ENCODE measurements around the gene PDE8A. TPM values are rescaled to one million over a fixed set of nuclear protein-coding genes. Genes with fewer than 3 reads are reported as not detected.

PDE8A gene
- total and polyA plus RNA-seq, 2 of the 4 experiments (the other 2 are of a cell fraction): 32.4 to 35.9 TPM

GRCh38 chr15:85063088-85063487 is 81.4 kb downstream of the PDE8A start:
- Histone ChIP-seq H3K23ac (ENCODE audit: low read depth, low read length) (no peak overlapping the region), H3K56ac (ENCODE audit: extremely low read depth, insufficient read depth, low read length) (no peak overlapping the region), H3K14ac (replicated peaks; ENCODE audit: low read depth, low read length) (0 out of 2 replicates have a peak overlapping the region, but pooled peaks have one; percentile 7), H3K18ac (ENCODE audit: low read depth, low read length) (peak overlapping the region; percentile 26; the same call in 1 of the 2 replicates), H3K4me2 (ENCODE audit: low read depth, low read length) (peak overlapping the region; percentile 17), H3K9ac (ENCODE audit: low read depth, low read length) (no peak overlapping the region), H3K9me1 (ENCODE audit: insufficient read depth, low read length) (peaks cover 6% of the 10 kb centered on the region; the same call in 1 of the 2 replicates), H3K36me3 (ENCODE audit: control insufficient read depth, insufficient read depth, low read length) (peaks cover 3% of the 10 kb centered on the region), H2BK5ac (ENCODE audit: low read depth, low read length, poor library complexity, severe bottlenecking) (peak overlapping the region; percentile 41), H3K27ac (ENCODE audit: insufficient read depth, low read length) (peak overlapping the region; percentile 25; the same call in 1 of the 2 replicates), H2BK120ac (ENCODE audit: low read depth, low read length) (no peak overlapping the region), H3K4me1 (ENCODE audit: control insufficient read depth, insufficient read depth, low read length) (peaks cover 9% of the 10 kb centered on the region), H4K91ac (ENCODE audit: insufficient read depth, low read depth, low read length) (no peak overlapping the region), H3K4ac (ENCODE audit: low read depth, low read length) (no peak overlapping the region), H2AFZ (replicated peaks; ENCODE audit: low read length, poor library complexity) (no peak overlapping the region), H3K9me3 (ENCODE audit: control insufficient read depth, insufficient read depth, low read length) (peaks cover 2% of the 10 kb centered on the region; the same call in 1 of the 2 replicates), H4K8ac (ENCODE audit: low read depth in 2 of 2, low read length in 2 of 2) (no peak overlapping the region), H2BK20ac (ENCODE audit: low read depth, low read length) (no peak overlapping the region), H3K27me3 (ENCODE audit: control insufficient read depth, insufficient read depth, low read length) (no peaks in the 10 kb centered on the region), H3K4me3 (ENCODE audit: insufficient read depth, low read depth, low read length) (no peak overlapping the region), H4K5ac (ENCODE audit: low read depth, low read length) (no peak overlapping the region), H4K20me1 (ENCODE audit: insufficient read depth, low read length) (peaks cover 9% of the 10 kb centered on the region; the same call in 1 of the 2 replicates), H2BK15ac (ENCODE audit: low read depth, low read length) (no peak overlapping the region), H3K79me1 (ENCODE audit: low read depth in 1 of 2, low read length in 2 of 2) (peaks cover 15 to 46% of the 10 kb centered on the region in 2 experiments), H2AK5ac (ENCODE audit: low read depth, low read length) (no peak overlapping the region), H2AK9ac (replicated peaks; ENCODE audit: low read depth, low read length, poor library complexity) (no peak overlapping the region)
- CTCF ChIA-PET: interaction anchor here (1.2 kb wide), 1 partner anchor 19 kb away, joined by 3 read pairs; no protein-coding TSS in a partner anchor
- DNase-seq: peak; percentile 57
- WGBS, 2 experiments (ENCODE audit: extremely low coverage in 2 of 2, insufficient read length in 1 of 2): no CpG with 5 or more reads among the region's 2 CpGs
- dilution Hi-C loops (cut with HindIII; ENCODE audit: low sequenced_read_pairs, unreplicated experiment) (no loop called here), in situ Hi-C loops (cut with MboI; ENCODE audit: low sequenced_read_pairs) (no loop called here), intact Hi-C loops (cut with micrococcal nuclease) (no loop called here)
- ATAC-seq (ENCODE audit: low read depth): peak; percentile 86
- POLR2A ChIA-PET (ENCODE audit: unreplicated experiment): no interaction called here
- TF ChIP-seq, protein P1, sequence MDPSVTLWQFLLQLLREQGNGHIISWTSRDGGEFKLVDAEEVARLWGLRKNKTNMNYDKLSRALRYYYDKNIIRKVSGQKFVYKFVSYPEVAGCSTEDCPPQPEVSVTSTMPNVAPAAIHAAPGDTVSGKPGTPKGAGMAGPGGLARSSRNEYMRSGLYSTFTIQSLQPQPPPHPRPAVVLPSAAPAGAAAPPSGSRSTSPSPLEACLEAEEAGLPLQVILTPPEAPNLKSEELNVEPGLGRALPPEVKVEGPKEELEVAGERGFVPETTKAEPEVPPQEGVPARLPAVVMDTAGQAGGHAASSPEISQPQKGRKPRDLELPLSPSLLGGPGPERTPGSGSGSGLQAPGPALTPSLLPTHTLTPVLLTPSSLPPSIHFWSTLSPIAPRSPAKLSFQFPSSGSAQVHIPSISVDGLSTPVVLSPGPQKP (IDR thresholded peaks at IDR 0.05; ENCODE audit: borderline replicate concordance, low read depth, low read length): no peak
- TF ChIP-seq BHLHE40 (IDR thresholded peaks at IDR 0.05; ENCODE audit: low read depth, low read length) (no peak), SMC3 (IDR thresholded peaks at IDR 0.05; ENCODE audit: low read depth, low read length) (no peak), RFX5 (IDR thresholded peaks at IDR 0.05; ENCODE audit: low read depth, low read length) (peak; percentile 21; the same call in 1 of the 2 replicates)
- no TSS peak for BruUV-seq (replicated peaks)
